Measurements from ENCODE around the gene FRMPD4.
"Not testable (repeated sequence)": the region's sequence is repeated elsewhere in the genome, so short reads cannot be mapped to it uniquely, and the experiment has no call there.

FRMPD4 gene

GRCh38 chrX:12159799-12160198 is 21.5 kb downstream of the FRMPD4 start:
- H3K4me3 ChIP-seq (ENCODE audit: low read depth, low read length), result no peak overlapping the region
- no peak for TF ChIP-seq CTCF (IDR thresholded peaks at IDR 0.05; ENCODE audit: low read depth, low read length)

GRCh38 chrX:12162420-12162819 is 24.1 kb downstream of the FRMPD4 start:
- H3K4me3 ChIP-seq (ENCODE audit: low read depth, low read length), result no peak overlapping the region
- no peak for TF ChIP-seq CTCF (IDR thresholded peaks at IDR 0.05; ENCODE audit: low read depth, low read length)

GRCh38 chrX:12164180-12164579 is 25.9 kb downstream of the FRMPD4 start:
- not testable (repeated sequence) for H3K4me3 ChIP-seq (ENCODE audit: low read depth, low read length)

GRCh38 chrX:12170755-12171154 is 32.5 kb downstream of the FRMPD4 start:
- H3K4me3 ChIP-seq (ENCODE audit: low read depth, low read length), result no peak overlapping the region
- TF ChIP-seq CTCF (IDR thresholded peaks at IDR 0.05; ENCODE audit: low read depth, low read length), result no peak

- no peak overlapping the region for H3K4me3 ChIP-seq (ENCODE audit: low read depth, low read length)
- TF ChIP-seq CTCF (IDR thresholded peaks at IDR 0.05; ENCODE audit: low read depth, low read length), result no peak
Measured at GRCh38 chrX:12174358-12174757, 36.1 kb downstream of the FRMPD4 start.

- TF ChIP-seq CTCF (IDR thresholded peaks at IDR 0.05; ENCODE audit: low read depth, low read length), result no peak
- no peak overlapping the region for H3K4me3 ChIP-seq (ENCODE audit: low read depth, low read length)
Measured at GRCh38 chrX:12197030-12197429, 58.8 kb downstream of the FRMPD4 start.

GRCh38 chrX:12206413-12206812 is 68.1 kb downstream of the FRMPD4 start:
- no peak for TF ChIP-seq CTCF (IDR thresholded peaks at IDR 0.05; ENCODE audit: low read depth, low read length)

GRCh38 chrX:12210196-12210815 is 72.0 kb downstream of the FRMPD4 start:
- no peak overlapping the region for H3K4me3 ChIP-seq (ENCODE audit: low read depth, low read length)
- TF ChIP-seq CTCF (IDR thresholded peaks at IDR 0.05; ENCODE audit: low read depth, low read length), result no peak

More at GRCh38 chrX:12206413-12206812, 68.1 kb downstream of the FRMPD4 start:
- no peak overlapping the region for H3K4me3 ChIP-seq (ENCODE audit: low read depth, low read length)

Data from WI38 (cell line).